SU-DHL-6 (cell line): ENCODE measurements around the gene SYT2.
"Not testable (repeated sequence)": the region's sequence is repeated elsewhere in the genome, so short reads cannot be mapped to it uniquely, and the experiment has no call there.

Source experiments
- H2AFZ ChIP-seq: fragments of 200-600 bp; sonication (generic); 2 replicates; pipeline ENCODE4 v1.6.1; 2014; ENCODE audit warnings: low read depth, mild to moderate bottlenecking, moderate library complexity, mixed read lengths, antibody characterized with exemption, low read length; ENCODE audit not compliant: severe bottlenecking
- H3F3A ChIP-seq: fragments of 200-600 bp; shearing (Covaris generic); 2 replicates; pipeline ENCODE4 v1.6.0; 2016; ENCODE audit warnings: antibody characterized with exemption, mild to moderate bottlenecking; ENCODE audit not compliant: insufficient read depth
- H3K27ac ChIP-seq: fragments of 200-600 bp; sonication (generic); 2 replicates; pipeline ENCODE4 v1.5.1; 2016; ENCODE audit warnings: low read depth, mild to moderate bottlenecking, low read length, moderate library complexity, mixed read lengths
- H3K27me3 ChIP-seq: fragments of 200-600 bp; sonication (generic), shearing (Covaris generic); 2 replicates; pipeline ENCODE4 v1.6.0; 2014; ENCODE audit warnings: mild to moderate bottlenecking, low read length
- H3K36me3 ChIP-seq: fragments of 200-600 bp; sonication (generic); 2 replicates; pipeline ENCODE4 v1.6.1; 2014; ENCODE audit warnings: mild to moderate bottlenecking, low read length, mixed read lengths
- H3K4me2 ChIP-seq: fragments of 300-600, 200-600 bp; shearing (Covaris generic), sonication (generic); 2 replicates; pipeline ENCODE4 v1.6.0; 2014; ENCODE audit warnings: low read length, low read depth, mild to moderate bottlenecking; ENCODE audit not compliant: poor library complexity, severe bottlenecking
- H3K4me3 ChIP-seq: fragments of 200-600 bp; sonication (generic); 2 replicates; pipeline ENCODE4 v1.5.1; 2014; ENCODE audit warnings: antibody characterized with exemption, low read length, mild to moderate bottlenecking, mixed read lengths; ENCODE audit not compliant: insufficient read depth, poor library complexity, severe bottlenecking
- H3K79me2 ChIP-seq: fragments of 200-600 bp; sonication (generic); 2 replicates; pipeline ENCODE4 v1.6.1; 2014; ENCODE audit warnings: mild to moderate bottlenecking, low read length, moderate library complexity; ENCODE audit not compliant: insufficient read depth
- H3K9ac ChIP-seq: fragments of 200-600 bp; sonication (generic); 2 replicates; pipeline ENCODE4 v1.7.0; 2014; ENCODE audit warnings: mild to moderate bottlenecking, low read length
- H3K9me2 ChIP-seq: fragments of 200-600 bp; sonication (generic); replicated peaks from 2 replicates; pipeline ENCODE4 v1.6.1; 2014; ENCODE audit warnings: low read length; ENCODE audit not compliant: insufficient read depth
- H3K9me3 ChIP-seq: fragments of 200-600 bp; sonication (generic); 2 replicates; pipeline ENCODE4 v1.6.1; 2014; ENCODE audit warnings: low read length, mixed read lengths; ENCODE audit not compliant: insufficient read depth
- H4K20me1 ChIP-seq: fragments of 200-600 bp; sonication (generic); 2 replicates; pipeline ENCODE4 v1.6.1; 2014; ENCODE audit warnings: low read depth, mild to moderate bottlenecking, antibody characterized with exemption, low read length, moderate library complexity, mixed read lengths
- EZH2phosphoT487 ChIP-seq: fragments of 200-600 bp; sonication (generic), shearing (Covaris generic); conservative IDR thresholded peaks from 2 replicates; pipeline ENCODE4 v1.6.1; 2018; ENCODE audit warnings: mild to moderate bottlenecking, antibody characterized with exemption, low read length, moderate library complexity, mixed read lengths
- TF ChIP-seq, protein P1 (sequence below): fragments of 200-600 bp; sonication (generic); IDR thresholded peaks from one replicate; pipeline ENCODE4 v1.5.1; 2017; ENCODE audit warnings: antibody characterized with exemption, mild to moderate bottlenecking, low read length, moderate library complexity; ENCODE audit not compliant: insufficient read depth, poor library complexity, severe bottlenecking

The SYT2 gene

DNA sequence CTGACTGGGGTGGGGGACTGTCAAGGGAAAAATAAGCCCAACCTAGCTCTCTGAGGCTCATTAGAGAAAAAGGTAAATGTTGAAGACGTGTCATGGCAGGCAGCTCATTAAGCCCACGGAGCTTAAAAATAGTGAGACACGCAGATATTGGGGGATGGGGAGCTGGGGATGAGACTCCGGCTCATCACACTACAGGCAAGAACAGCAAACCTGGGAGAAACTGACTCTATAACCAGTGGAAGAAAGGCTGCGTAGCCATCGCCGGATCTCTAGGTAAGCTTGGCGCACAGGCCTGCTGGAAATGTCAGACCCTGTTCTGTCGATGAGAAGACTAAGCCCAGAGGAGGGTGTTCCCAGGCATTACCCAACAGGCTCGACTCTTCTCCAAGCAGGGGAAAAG lies 78.0 kb downstream of the SYT2 start:
- no peak for TF ChIP-seq EZH2phosphoT487
- TF ChIP-seq, protein P1, sequence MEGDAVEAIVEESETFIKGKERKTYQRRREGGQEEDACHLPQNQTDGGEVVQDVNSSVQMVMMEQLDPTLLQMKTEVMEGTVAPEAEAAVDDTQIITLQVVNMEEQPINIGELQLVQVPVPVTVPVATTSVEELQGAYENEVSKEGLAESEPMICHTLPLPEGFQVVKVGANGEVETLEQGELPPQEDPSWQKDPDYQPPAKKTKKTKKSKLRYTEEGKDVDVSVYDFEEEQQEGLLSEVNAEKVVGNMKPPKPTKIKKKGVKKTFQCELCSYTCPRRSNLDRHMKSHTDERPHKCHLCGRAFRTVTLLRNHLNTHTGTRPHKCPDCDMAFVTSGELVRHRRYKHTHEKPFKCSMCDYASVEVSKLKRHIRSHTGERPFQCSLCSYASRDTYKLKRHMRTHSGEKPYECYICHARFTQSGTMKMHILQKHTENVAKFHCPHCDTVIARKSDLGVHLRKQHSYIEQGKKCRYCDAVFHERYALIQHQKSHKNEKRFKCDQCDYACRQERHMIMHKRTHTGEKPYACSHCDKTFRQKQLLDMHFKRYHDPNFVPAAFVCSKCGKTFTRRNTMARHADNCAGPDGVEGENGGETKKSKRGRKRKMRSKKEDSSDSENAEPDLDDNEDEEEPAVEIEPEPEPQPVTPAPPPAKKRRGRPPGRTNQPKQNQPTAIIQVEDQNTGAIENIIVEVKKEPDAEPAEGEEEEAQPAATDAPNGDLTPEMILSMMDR, result no peak
- Histone ChIP-seq H3K27ac (no peak overlapping the region), H3K9ac (no peak overlapping the region), H2AFZ (no peak overlapping the region), H3K9me2 (no peaks in the 10 kb centered on the region), H3K4me3 (no peak overlapping the region), H3F3A (no peaks in the 10 kb centered on the region), H3K4me2 (no peak overlapping the region), H3K79me2 (no peaks in the 10 kb centered on the region), H3K9me3 (no peaks in the 10 kb centered on the region), H4K20me1 (no peaks in the 10 kb centered on the region), H3K27me3 (no peaks in the 10 kb centered on the region), H3K36me3 (no peaks in the 10 kb centered on the region)

DNA sequence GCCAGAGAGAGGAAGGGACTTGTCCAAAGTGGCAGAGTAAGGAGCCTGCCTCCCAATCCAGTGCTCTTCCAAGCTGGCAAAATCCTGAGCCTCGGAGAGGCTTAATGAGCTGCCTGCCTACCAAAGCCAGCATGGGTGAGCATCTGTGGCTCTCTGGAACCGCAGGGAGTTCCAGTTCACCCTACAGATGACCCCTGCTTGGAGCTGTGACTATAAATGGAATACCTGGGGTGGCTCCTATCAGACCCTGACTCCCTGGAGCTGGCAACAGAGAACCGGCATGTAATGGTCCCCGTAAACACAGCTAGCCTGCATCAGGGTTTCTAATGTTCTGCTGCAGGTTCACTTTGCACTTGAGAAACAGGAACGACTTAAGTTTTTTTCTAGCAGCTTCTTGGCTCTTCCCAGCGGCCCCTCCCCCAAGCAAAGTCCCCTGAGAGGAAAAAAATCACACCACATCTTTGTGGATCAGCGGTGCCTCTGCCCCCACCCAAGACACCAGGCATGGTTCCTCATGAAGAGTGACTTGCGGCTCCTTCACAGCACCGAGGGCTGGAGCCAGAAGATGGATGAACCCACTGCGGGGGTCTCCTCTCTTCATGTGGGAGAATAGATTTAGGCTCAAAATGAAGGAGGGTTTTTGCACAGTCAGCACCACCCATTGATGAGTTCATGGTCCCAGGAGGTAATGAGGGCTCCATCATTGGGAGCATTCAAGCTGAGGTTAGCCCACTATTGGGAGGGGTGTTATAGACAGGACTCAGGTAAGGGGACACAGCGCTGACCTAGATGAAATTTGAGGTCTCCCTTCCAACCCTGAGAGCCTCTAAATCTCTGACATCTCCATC lies 79.0 kb downstream of the SYT2 start:
- Histone ChIP-seq H3K9me3 (no peaks in the 10 kb centered on the region), H2AFZ (no peak overlapping the region), H3K9ac (no peak overlapping the region), H3K27ac (no peak overlapping the region), H3K36me3 (no peaks in the 10 kb centered on the region), H3K4me2 (no peak overlapping the region), H4K20me1 (no peaks in the 10 kb centered on the region), H3K79me2 (no peaks in the 10 kb centered on the region), H3K9me2 (no peaks in the 10 kb centered on the region), H3K4me3 (no peak overlapping the region), H3F3A (no peaks in the 10 kb centered on the region), H3K27me3 (no peaks in the 10 kb centered on the region)
- TF ChIP-seq EZH2phosphoT487, result no peak
- TF ChIP-seq, protein P1, result no peak

DNA sequence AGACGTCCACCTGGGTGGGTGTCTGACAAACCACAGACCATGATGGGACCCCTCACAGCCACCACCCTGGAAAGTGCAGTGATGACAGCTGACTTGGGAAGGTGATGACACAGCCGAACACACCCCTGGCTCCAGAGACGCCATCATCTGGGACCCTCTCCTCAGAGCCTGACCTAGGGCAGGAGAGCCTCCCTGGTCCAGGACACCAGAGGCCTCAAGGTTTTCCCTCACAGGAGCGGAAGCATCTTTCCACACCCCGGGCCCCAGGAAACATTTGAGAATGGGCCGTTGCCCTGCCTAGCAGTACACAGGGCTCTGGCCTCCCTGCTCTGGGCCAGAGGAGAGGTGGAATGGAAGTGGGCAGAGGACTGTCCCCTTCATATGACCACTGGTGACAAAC lies 79.7 kb downstream of the SYT2 start:
- TF ChIP-seq, protein P1, result no peak
- TF ChIP-seq EZH2phosphoT487, result no peak
- no peak overlapping the region for H2AFZ ChIP-seq

DNA sequence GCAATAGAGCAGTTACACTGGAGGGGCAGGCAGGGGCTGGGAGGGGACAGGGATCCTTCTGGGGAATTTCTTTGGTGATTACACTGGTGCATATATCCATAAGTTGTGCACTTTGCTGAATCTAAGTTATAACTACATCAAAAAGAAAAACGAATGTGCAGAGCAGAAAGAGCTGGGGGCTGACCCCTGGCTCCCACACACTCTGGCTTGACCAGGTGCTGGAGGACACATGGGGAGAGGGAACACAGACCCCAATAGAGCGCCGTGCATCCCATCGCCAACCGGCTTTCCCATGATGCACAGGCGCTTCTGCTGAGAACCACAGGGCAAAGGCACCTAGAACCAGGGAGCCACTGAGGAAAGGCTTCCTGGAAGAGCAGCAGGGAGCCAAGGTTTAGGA lies 80.2 kb downstream of the SYT2 start:
- H3K79me2 ChIP-seq, H4K20me1 ChIP-seq, H3F3A ChIP-seq, H3K27me3 ChIP-seq, H3K9ac ChIP-seq, H3K9me2 ChIP-seq, H3K4me2 ChIP-seq, H3K36me3 ChIP-seq, H3K4me3 ChIP-seq, H3K27ac ChIP-seq, H3K9me3 ChIP-seq, H2AFZ ChIP-seq: not testable (repeated sequence)

More for the DNA sequence above, 79.7 kb downstream of the SYT2 start:
- Histone ChIP-seq H3K27ac (no peak overlapping the region), H3K79me2 (no peaks in the 10 kb centered on the region), H3K36me3 (no peaks in the 10 kb centered on the region), H3K9me2 (no peaks in the 10 kb centered on the region), H3K27me3 (no peaks in the 10 kb centered on the region), H4K20me1 (no peaks in the 10 kb centered on the region), H3K4me3 (no peak overlapping the region), H3K4me2 (no peak overlapping the region), H3K9me3 (no peaks in the 10 kb centered on the region), H3K9ac (no peak overlapping the region), H3F3A (no peaks in the 10 kb centered on the region)

DNA sequence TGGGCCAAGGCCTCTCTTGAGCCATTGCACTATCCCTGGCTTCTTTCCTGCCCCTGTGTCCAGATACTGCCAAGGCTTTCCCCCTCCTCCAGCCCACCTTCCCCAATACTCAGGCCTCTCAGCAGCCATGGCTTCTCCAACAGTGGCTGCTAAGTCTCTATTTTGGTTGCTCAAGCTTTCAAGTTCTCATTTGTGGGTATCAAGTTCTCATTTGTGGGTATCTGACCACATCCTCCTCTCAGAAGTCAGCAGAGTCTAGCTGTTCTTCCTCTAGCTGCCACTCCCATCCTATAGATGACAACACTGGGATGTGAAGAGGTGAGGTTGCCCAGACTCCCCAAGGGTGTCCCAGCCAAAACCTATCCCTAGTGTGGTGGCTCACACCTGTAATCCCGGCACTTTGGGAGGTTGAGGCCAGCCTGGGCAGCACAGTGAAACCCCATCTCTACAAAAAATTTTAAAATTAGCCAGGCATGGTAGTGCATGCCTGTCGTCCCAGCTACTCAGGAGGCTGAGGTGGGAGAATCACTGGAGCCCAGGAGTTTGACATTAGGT lies 80.9 kb downstream of the SYT2 start:
- not testable (repeated sequence) for H3K79me2 ChIP-seq, H4K20me1 ChIP-seq, H3F3A ChIP-seq, H3K27me3 ChIP-seq, H3K36me3 ChIP-seq, H2AFZ ChIP-seq, H3K4me2 ChIP-seq, H3K9me3 ChIP-seq, H3K9me2 ChIP-seq, H3K9ac ChIP-seq, H3K27ac ChIP-seq, H3K4me3 ChIP-seq
